ENCODE data around the gene RAC2. TPM values are rescaled to one million over a fixed set of nuclear protein-coding genes. Genes with fewer than 3 reads are reported as not detected.
A peak's percentile ranks its signal among the peaks of the same experiment; 100 is the strongest.

RAC2 gene
- total RNA-seq (2014; rRNA removed; shearing (Covaris generic); ENCODE audit: low replicate concordance), result not detected in 2 replicates

DNA sequence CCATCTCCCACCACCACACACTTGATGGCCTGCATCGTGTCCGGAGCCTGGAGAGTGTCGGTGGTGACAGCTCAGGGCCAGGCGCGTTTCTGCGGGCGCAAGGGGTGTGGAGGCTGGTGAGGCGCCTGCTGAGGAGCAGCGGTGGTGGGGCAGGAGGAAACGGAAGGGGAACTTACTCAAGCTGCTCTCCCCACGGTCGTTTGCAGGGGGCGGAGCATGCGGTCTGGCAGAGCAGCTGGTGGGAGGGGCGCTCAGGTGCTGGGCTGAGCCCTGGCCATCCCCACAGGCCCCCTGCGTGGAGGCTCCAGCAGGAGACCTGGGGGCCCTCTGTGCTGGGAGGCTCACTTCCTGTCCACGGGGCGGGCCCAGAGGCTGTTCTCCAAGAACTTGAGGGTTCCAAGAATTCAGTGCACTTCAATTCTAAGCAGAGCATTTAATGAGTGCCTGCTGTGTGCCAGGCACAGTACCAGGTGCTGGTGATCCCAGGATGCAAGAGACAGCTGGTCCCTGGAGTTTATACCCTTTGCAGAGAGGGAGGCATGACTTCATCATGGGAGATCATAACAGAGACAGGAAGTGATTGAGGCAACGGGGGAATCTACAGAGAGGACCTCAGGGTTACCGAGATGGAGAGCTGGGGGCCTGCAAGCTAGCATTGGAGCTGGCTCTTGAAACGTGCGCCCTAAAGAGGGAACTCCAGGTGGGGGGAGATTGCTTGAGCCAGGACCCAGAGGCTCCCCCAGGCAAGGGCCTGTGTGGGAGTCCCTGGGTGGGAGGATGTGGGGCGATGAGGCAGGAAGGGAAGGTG, at the start of gene RAC2:
RAC2 (minus strand) TSS at position 156 of the 808 bp plus-strand sequence; CDS start at position 35, 121 bp downstream.
- H3K4me3 ChIP-seq, result no peak within 1 kb of the TSS
- H3K27me3 ChIP-seq, result no peaks in the 10 kb centered on the region
- H3K9me3 ChIP-seq, result no peaks in the 10 kb centered on the region
- DNase-seq, result no peak
- H3K36me3 ChIP-seq, result no peaks in the 10 kb centered on the region

DNA sequence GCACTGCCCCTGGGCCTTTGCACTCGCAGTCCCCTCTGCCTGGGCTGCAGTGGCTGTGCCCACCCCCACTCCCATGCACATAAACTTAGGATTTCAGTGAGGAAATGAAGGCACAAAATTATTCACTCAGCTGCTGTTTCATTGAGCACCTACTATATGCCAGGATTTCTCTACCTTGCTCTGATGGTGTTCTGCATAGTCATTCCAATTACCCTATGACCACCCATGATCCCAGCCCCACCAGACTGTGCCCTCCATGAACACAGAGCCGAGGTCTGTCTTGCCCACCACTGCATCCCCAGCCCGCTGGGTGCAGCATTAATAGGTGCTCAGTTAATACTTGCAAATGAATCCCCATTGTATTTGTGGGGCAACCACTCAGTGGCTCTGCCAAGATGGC, 49.1 kb upstream of the RAC2 start:
- no peak for DNase-seq
- H3K9me3 ChIP-seq, result no peaks in the 10 kb centered on the region
- H3K27me3 ChIP-seq, result no peaks in the 10 kb centered on the region
- no peak overlapping the region for H3K4me3 ChIP-seq
- H3K36me3 ChIP-seq, result no peaks in the 10 kb centered on the region

DNA sequence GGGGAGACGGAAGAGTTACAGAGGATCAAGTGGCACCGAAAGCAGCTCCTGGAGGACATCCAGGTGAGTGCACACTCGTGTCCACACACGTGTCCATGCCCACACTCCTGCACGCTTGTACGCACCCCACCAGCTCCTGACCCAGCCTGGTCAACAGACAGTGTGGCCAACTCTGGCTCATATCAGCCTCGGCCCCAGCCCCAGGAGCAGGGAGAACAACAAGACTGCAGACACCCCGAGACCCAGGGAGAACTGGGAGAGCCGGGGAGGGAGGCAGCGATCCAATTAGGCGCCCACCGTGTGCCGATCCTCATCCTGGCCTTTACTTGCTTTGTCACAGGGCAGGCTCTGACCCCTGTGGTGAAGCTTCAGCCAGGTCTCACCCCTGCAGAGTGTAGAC, 48.6 kb upstream of the RAC2 start:
- DNase-seq, result no peak
- H3K9me3 ChIP-seq, result no peaks in the 10 kb centered on the region
- H3K4me3 ChIP-seq, result no peak overlapping the region
- H3K36me3 ChIP-seq, result no peaks in the 10 kb centered on the region
- H3K27me3 ChIP-seq, result no peaks in the 10 kb centered on the region

- Histone ChIP-seq H3K27me3 (no peaks in the 10 kb centered on the region), H3K9me3 (no peaks in the 10 kb centered on the region), H3K36me3 (no peaks in the 10 kb centered on the region), H3K4me3 (no peak overlapping the region)
- DNase-seq, result no peak
Observed at GRCh38 chr22:37291559-37292298, 47.7 kb upstream of the RAC2 start.

DNA sequence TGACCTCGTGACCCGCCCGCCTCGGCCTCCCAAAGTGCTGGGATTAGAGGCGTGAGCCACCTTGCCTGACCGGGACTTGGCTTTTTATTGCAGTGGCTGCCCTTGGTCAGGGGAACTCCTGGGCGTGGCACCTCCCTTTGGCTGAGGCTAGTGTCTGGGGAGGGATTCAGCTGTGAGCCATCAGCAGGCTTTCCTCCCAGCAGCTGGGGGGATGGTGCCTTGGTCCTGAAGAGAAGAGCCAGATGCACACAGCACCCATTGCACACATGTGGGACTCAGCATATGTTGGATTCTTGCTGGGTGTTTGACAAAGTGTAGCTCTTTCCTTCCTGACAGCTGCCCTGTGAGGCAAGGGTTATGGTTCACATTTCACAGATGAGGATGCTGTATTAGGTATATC, 46.7 kb upstream of the RAC2 start:
- no peaks in the 10 kb centered on the region for H3K9me3 ChIP-seq
- H3K36me3 ChIP-seq, result no peaks in the 10 kb centered on the region
- no peak overlapping the region for H3K4me3 ChIP-seq
- no peaks in the 10 kb centered on the region for H3K27me3 ChIP-seq
- DNase-seq, result peak; percentile 82

GRCh38 chr22:37289156-37289735, 45.2 kb upstream of the RAC2 start:
- H3K27me3 ChIP-seq, result no peaks in the 10 kb centered on the region
- no peaks in the 10 kb centered on the region for H3K9me3 ChIP-seq
- H3K4me3 ChIP-seq, result no peak overlapping the region
- H3K36me3 ChIP-seq, result no peaks in the 10 kb centered on the region
- DNase-seq, result no peak

- no peaks in the 10 kb centered on the region for H3K36me3 ChIP-seq
- no peak for DNase-seq
- H3K27me3 ChIP-seq, result no peaks in the 10 kb centered on the region
- no peak overlapping the region for H3K4me3 ChIP-seq
- no peaks in the 10 kb centered on the region for H3K9me3 ChIP-seq
Observed at GRCh38 chr22:37288521-37288920, 44.5 kb upstream of the RAC2 start.

GRCh38 chr22:37287550-37287951, 43.5 kb upstream of the RAC2 start:
- no peaks in the 10 kb centered on the region for H3K27me3 ChIP-seq
- no peaks in the 10 kb centered on the region for H3K9me3 ChIP-seq
- H3K36me3 ChIP-seq, result no peaks in the 10 kb centered on the region
- DNase-seq, result no peak
- H3K4me3 ChIP-seq, result no peak overlapping the region

DNA sequence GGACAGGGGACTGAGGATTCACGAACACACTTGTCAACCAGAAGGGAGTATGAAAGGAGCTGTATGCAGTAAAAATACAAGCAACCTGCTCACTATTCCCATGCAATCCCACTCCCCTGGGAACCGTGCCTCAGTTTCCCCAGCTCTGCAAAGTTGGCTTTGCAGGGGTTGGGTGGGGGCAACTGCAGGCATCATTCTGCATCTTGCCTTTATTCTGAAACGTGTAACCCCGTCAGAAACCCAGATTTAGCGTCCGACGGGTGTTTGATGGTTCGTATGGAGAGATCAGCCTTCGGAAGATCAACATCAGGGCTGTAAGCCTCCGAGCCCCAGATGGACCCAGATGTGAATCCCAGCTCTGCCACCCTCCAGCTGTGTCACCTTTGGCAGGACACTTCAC, 41.9 kb upstream of the RAC2 start:
- DNase-seq, result no peak
- no peaks in the 10 kb centered on the region for H3K36me3 ChIP-seq
- H3K9me3 ChIP-seq, result no peaks in the 10 kb centered on the region
- no peak overlapping the region for H3K4me3 ChIP-seq
- H3K27me3 ChIP-seq, result no peaks in the 10 kb centered on the region

- DNase-seq, result no peak
- no peak overlapping the region for H3K4me3 ChIP-seq
- H3K36me3 ChIP-seq, result no peaks in the 10 kb centered on the region
- H3K27me3 ChIP-seq, result no peaks in the 10 kb centered on the region
- no peaks in the 10 kb centered on the region for H3K9me3 ChIP-seq
Observed at GRCh38 chr22:37284805-37285355, 40.8 kb upstream of the RAC2 start.

DNA sequence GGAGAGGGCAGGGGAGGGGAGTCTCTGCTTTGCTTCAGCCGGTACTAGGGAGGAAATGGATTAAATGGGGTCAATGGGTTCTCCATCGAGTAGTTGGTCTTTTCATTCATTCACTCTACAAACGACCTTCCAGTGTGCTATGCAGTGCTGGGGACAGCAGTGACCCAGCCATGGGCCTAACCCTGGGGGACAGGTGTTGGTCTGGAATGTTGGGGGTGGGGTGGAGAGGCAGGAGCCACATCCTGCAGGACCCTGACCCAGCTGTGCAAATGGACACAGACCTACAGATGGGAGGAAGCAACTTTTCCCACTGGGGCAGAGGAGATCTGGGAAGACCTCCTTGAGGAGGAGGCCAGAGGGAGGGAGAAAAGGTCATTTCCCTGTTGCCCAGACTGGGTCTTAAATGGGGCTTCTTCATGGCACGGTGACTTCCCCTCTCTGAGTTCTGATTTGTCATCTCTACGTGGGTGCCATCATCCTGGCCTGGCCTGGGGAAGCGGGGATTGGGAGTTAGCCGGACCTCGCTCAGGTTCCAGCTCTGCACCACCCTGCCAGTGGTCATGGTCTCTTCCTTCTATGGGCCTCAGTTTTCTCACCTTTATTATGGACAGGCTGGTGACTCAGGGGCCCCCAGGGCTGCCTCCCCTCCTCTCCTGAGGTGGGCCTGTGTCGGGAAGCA, 40.2 kb upstream of the RAC2 start:
- DNase-seq, result no peak
- no peak overlapping the region for H3K4me3 ChIP-seq
- H3K36me3 ChIP-seq, result no peaks in the 10 kb centered on the region
- no peaks in the 10 kb centered on the region for H3K9me3 ChIP-seq
- H3K27me3 ChIP-seq, result no peaks in the 10 kb centered on the region

- no peak for DNase-seq
- Histone ChIP-seq H3K4me3 (no peak overlapping the region), H3K9me3 (no peaks in the 10 kb centered on the region), H3K36me3 (no peaks in the 10 kb centered on the region), H3K27me3 (no peaks in the 10 kb centered on the region)
Observed at GRCh38 chr22:37283393-37283937, 39.4 kb upstream of the RAC2 start.

GRCh38 chr22:37282385-37282677, 38.3 kb upstream of the RAC2 start, which contains the start of gene CYTH4:
Gene CYTH4 (plus strand): TSS chr22:37282508. CDS start chr22:37282570, 62 bp downstream.
- Histone ChIP-seq H3K36me3 (no peaks in the 10 kb centered on the region), H3K27me3 (no peaks in the 10 kb centered on the region), H3K9me3 (no peaks in the 10 kb centered on the region), H3K4me3 (no peak within 1 kb of the TSS)
- no peak for DNase-seq

DNA sequence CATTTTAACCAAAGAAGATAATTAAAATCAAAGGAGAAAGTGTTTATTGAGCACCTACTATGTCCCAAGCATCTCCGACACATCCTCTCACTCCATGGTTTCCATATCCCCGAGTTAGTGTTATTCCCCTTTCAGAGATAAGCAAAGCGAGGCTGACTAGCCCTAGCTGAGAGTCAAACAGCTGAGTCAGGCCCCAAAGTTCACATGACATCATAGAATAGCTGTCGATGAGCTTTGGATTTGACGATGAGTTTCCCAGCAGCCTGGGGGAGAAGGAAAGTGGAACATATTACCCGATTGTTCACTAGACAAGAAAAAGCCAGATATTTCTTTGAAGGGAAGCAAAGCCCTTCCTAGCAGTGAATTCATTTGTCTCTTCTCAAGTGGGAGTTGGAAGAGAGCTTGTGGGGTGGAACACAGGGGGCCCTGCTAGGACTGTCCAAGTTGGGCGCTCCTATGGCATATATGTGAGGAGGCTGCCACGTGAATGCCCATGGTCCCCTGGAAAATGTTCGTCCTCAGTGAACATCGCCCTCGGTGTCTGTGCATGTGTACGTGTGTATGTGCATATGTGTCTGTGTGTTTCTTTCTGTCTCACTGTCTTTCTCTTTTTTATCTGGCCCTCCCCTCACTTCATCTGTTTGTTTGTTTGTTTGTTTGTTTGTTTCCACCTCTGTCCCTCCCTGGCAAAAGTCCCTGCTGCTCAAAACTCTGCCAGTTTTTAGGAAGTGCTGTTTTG, 37.7 kb upstream of the RAC2 start:
- DNase-seq, result no peak
- Histone ChIP-seq H3K9me3 (no peaks in the 10 kb centered on the region), H3K36me3 (no peaks in the 10 kb centered on the region), H3K27me3 (no peaks in the 10 kb centered on the region), H3K4me3 (no peak overlapping the region)

- Histone ChIP-seq H3K27me3 (no peaks in the 10 kb centered on the region), H3K4me3 (no peak overlapping the region), H3K9me3 (no peaks in the 10 kb centered on the region), H3K36me3 (no peaks in the 10 kb centered on the region)
- no peak for DNase-seq
Observed at GRCh38 chr22:37281195-37281594, 37.1 kb upstream of the RAC2 start.

GRCh38 chr22:37280718-37281117, 36.6 kb upstream of the RAC2 start:
- DNase-seq, result no peak
- Histone ChIP-seq H3K36me3 (no peaks in the 10 kb centered on the region), H3K9me3 (no peaks in the 10 kb centered on the region), H3K4me3 (no peak overlapping the region), H3K27me3 (no peaks in the 10 kb centered on the region)

Data from MG63 (cell line).